22Rv1 (cell line): Measurements from ENCODE around the gene LSP1.

Source experiments
- CTCF ChIP-seq: fragments of 450-650 bp; IDR thresholded peaks from 2 replicates; pipeline ENCODE4 v1.5.1; 2017; ENCODE audit warnings: mild to moderate bottlenecking
- ZFX ChIP-seq: fragments of 450-650 bp; IDR thresholded peaks from 2 replicates; pipeline ENCODE4 v1.6.1; 2017; ENCODE audit warnings: antibody characterized with exemption, borderline replicate concordance

GRCh38 chr11:1858576-1858975 is 5.7 kb downstream of the LSP1 start:
- TF ChIP-seq CTCF (no peak), ZFX (no peak)
